Liver (tissue), 3 donors: ENCODE results near the gene ADAMTS7.

Experiments used
- CTCF ChIP-seq: fragments of 150-350 bp; IDR thresholded peaks from 2 replicates; pipeline ENCODE4 v1.5.1; 2017; ENCODE audit warnings: improper control_type of control experiment, low read depth, low read length; ENCODE audit not compliant: missing input control
- JUND ChIP-seq, 2 donors: IDR thresholded peaks; 2 replicates each; pipeline ENCODE4 v1.6.1; 2016; ENCODE audit warnings: antibody characterized with exemption in 2 of 2
- MAX ChIP-seq: IDR thresholded peaks from 2 replicates; pipeline ENCODE4 v1.6.1; 2016; ENCODE audit warnings: antibody characterized with exemption
- RAD21 ChIP-seq, 2 donors: IDR thresholded peaks; 2 replicates each; pipeline ENCODE4 v1.6.1; 2016; ENCODE audit warnings: antibody characterized with exemption in 2 of 2, mild to moderate bottlenecking in 2 of 2
- REST ChIP-seq: IDR thresholded peaks from 2 replicates; pipeline ENCODE4 v1.6.1; 2016; ENCODE audit warnings: antibody characterized with exemption, mild to moderate bottlenecking
- donor health status: healthy.
- donor health status: healthy.

- TF ChIP-seq JUND (IDR thresholded peaks at IDR 0.05) (no peak), CTCF (no peak), MAX (no peak), REST (no peak), RAD21 (IDR thresholded peaks at IDR 0.05) (no peak)
Observed at GRCh38 chr15:78790027-78790426, 21.2 kb downstream of the ADAMTS7 start.
